ENCODE data around the gene PRDM13. TPM values are rescaled to one million over a fixed set of nuclear protein-coding genes. Genes with fewer than 3 reads are reported as not detected.

The PRDM13 gene
- total and polyA plus RNA-seq, 10 of the 15 experiments (the other 5 are each of a cell fraction or from before 2014, with no cell fraction given), result 0.02 to 0.15 (median 0.03) TPM; not detected in 6

GRCh38 chr6:99611148-99611547 is 4.5 kb downstream of the PRDM13 start:
- Histone ChIP-seq H3K27me3 (replicated peaks in 1 of 2; ENCODE audit: control insufficient read depth in 2 of 2, insufficient read depth in 2 of 2, low read length in 1 of 2) (peaks cover 16 to 33% of the 10 kb centered on the region in 2 experiments), H3K4me3 (0 out of 2 replicates have a peak overlapping the region, but pooled peaks have one; percentile 3), H2AFZ (ENCODE audit: control insufficient read depth, low read depth, low read length) (peak overlapping the region; percentile 54), H4K20me1 (ENCODE audit: control insufficient read depth, insufficient read depth) (no peaks in the 10 kb centered on the region), H3K4me2 (ENCODE audit: control insufficient read depth, insufficient read depth) (peak overlapping the region; percentile 51; the same call in 1 of the 2 replicates), H3K27ac (ENCODE audit: control insufficient read depth, insufficient read depth) (peak overlapping the region; percentile 22; the same call in 1 of the 2 replicates), H3K4me1 (ENCODE audit: control insufficient read depth, insufficient read depth, low read length) (peaks cover 19% of the 10 kb centered on the region), H3K36me3 (ENCODE audit: control insufficient read depth in 2 of 2, insufficient read depth in 2 of 2, low read length in 1 of 2) (no peaks in the 10 kb centered on the region), H3K9ac (ENCODE audit: control insufficient read depth, insufficient read depth, low read length) (no peak overlapping the region), H3K79me2 (ENCODE audit: control insufficient read depth, insufficient read depth, low read length) (no peaks in the 10 kb centered on the region), H3K9me3 (replicated peaks; ENCODE audit: control insufficient read depth, insufficient read depth, low read length) (peaks cover 6% of the 10 kb centered on the region; the same call in 2 of the 3 replicates)
- DNase-seq (ENCODE audit: low read depth, low spot score) (peak; percentile 51), ATAC-seq (peak; percentile 74), FAIRE-seq (peak; percentile 86)
- intact Hi-C loops (cut with micrococcal nuclease; ENCODE audit: unreplicated experiment), result loop anchor here (5.0 kb wide), 3 partner anchors 94 to 279 kb away; partner anchors contain the start of gene USP45
- CTCF ChIA-PET, result interaction anchor here (0.7 to 2.5 kb wide), 6 partner anchors 9 to 281 kb away, joined by 3 to 8 read pairs (median 4); no protein-coding TSS in a partner anchor
- POLR2A ChIA-PET, result interaction anchor here (0.9 kb wide), 1 partner anchor 43 kb away, joined by 5 read pairs; the partner anchor contains the start of gene CCNC
- in situ Hi-C loops (cut with MboI), result no loop called here
- RAD21 ChIA-PET (ENCODE audit: unreplicated experiment), result interaction anchor here (0.9 to 1.5 kb wide), 6 partner anchors 23 to 281 kb away, joined by 3 to 4 read pairs (median 3); no protein-coding TSS in a partner anchor
- SMC1A ChIA-PET (ENCODE audit: uncharacterized antibody, unreplicated experiment), result interaction anchor here (0.9 to 1.8 kb wide), 5 partner anchors 22 to 143 kb away, joined by 3 to 7 read pairs (median 5); partner anchors contain the start of gene CCNC
- BruUV-seq (replicated peaks), result no TSS peak
- WGBS (ENCODE audit: insufficient coverage, insufficient replicate concordance, low lambda C conversion rate, missing lambda C conversion rate), result 3% methylated on average over 3 of the region's 3 CpGs
- TF ChIP-seq RUNX3 (IDR thresholded peaks at IDR 0.05; ENCODE audit: low read length) (peak; percentile 88), NFIC (IDR thresholded peaks at IDR 0.05; ENCODE audit: low read depth, low read length) (peak; percentile 67; the same call in 1 of the 2 replicates), RELB (IDR thresholded peaks at IDR 0.05; ENCODE audit: low read depth) (peak; percentile 83), CREB1 (IDR thresholded peaks at IDR 0.05; ENCODE audit: low read depth) (no peak), CBFB (IDR thresholded peaks at IDR 0.05; ENCODE audit: low read depth) (peak; percentile 51; the same call in 1 of the 2 replicates), BACH1 (IDR thresholded peaks at IDR 0.05; ENCODE audit: borderline replicate concordance) (peak; percentile 97; the same call in 1 of the 2 replicates), NKRF (conservative IDR thresholded peaks at IDR 0.05) (no peak), IKZF2 (IDR thresholded peaks at IDR 0.05) (peak in 1 of 2 experiments; percentile 39; a peak in 2 of 4 replicates), IRF4 (IDR thresholded peaks at IDR 0.05; ENCODE audit: low read depth, low read length) (0 out of 2 replicates have a peak, but pooled peaks have one; percentile 45), EP300 (IDR thresholded peaks at IDR 0.05; ENCODE audit: borderline replicate concordance in 1 of 2, control insufficient read depth in 1 of 2, low read depth in 2 of 2, low read length in 2 of 2) (peak in 1 of 2 experiments; percentile 27; a peak in 1 of 4 replicates), NBN (IDR thresholded peaks at IDR 0.05) (0 out of 2 replicates have a peak, but pooled peaks have one; percentile 29), JUNB (IDR thresholded peaks at IDR 0.05) (peak; percentile 81), ZNF217 (IDR thresholded peaks at IDR 0.05) (no peak), MTA3 (IDR thresholded peaks at IDR 0.05; ENCODE audit: borderline replicate concordance, low read length) (peak; percentile 51; the same call in 1 of the 2 replicates), ATF7 (IDR thresholded peaks at IDR 0.05; ENCODE audit: low read depth) (0 out of 2 replicates have a peak, but pooled peaks have one; percentile 35), BMI1 (IDR thresholded peaks at IDR 0.05; ENCODE audit: borderline replicate concordance) (no peak), HDAC2 (IDR thresholded peaks at IDR 0.05) (no peak), ZBTB11 (CRISPR knock-in tag; IDR thresholded peaks at IDR 0.05) (no peak)

Measured in GM12878 (cell line).